Inflammatory macrophage treated with lipopolysaccharide for 4 hours (primary cell): ENCODE data around the gene KLHL5.
A peak's percentile ranks its signal among the peaks of the same experiment; 100 is the strongest.
"Not testable (repeated sequence)": the region's sequence is repeated elsewhere in the genome, so short reads cannot be mapped to it uniquely, and the experiment has no call there.

Experiments used
- DNase-seq: peaks from one replicate; pipeline ENCODE4 v3.0.0-alpha.2; 2020

KLHL5 gene

GRCh38 chr4:39104255-39104654, 42.2 kb downstream of the KLHL5 start:
- no peak for DNase-seq

DNA sequence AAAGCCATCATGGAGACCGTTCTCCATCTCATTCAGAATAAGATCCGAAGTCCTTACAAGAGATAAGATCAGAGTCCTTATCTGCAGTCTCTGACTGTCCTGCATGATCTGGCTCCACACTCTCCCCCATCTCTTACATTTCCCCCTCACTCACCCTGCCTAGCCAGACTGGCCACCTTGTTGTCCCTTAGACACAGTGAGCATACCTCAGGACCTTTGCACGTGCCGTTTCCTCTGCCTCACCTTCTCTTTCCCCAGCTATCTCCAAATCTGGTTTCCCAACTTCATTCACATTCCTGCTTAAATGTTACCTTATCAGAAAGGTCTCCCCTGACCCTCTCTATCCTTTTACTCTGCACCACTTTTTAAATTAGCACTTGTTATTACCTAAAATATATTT, 44.0 kb downstream of the KLHL5 start:
- DNase-seq = no peak

GRCh38 chr4:39114436-39114835, 52.4 kb downstream of the KLHL5 start:
- DNase-seq = no peak

DNA sequence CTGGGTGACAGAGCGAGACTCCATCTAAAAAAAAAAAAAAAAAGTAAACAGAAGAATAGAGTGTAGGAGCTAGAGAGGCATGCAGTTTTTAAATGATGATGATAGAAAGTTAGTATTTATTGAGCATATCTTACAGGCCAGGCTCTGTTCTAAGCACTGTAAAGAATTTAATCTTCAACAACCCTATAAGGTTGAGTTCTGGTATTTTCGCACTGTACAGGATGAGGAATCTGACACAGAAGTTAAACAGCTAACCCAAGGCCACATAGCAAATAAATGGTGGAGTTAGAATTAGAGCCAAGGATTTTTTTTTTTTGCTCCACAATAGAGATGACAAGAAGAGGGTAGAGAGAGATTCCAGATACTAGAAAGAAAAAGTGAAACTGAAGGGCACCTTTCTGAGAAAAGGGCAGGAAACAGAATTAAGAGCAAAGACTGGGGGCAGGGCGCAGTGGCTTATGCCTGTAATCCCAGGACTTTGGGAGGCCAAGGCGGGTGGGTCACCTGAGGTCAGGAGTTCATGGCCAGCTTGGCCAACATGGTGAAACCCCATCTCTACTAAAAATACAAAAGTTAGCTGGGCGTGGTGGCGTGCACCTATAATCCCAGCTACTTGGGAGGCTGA, 56.1 kb downstream of the KLHL5 start:
- no peak for DNase-seq

DNA sequence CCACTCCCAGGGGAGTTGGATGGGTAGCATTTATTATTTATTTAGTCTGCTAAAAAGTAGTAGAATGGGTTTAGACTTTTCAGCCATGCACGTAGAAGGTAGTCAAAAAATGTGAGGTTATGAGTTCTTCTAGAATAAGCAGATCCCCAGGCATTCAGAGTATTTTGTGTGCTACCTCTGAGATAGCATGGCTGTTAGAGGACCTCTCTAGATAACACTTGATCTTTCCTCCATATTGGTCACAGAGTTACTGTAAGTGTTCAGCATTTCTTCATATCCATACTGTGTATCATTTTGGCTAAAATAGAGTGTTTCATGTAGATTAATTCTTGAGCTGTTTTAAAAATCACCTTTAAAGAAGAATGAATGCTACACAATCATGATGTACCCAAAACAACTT, 58.4 kb downstream of the KLHL5 start:
- DNase-seq = no peak

- DNase-seq = no peak
These were observed 63.0 kb downstream of the KLHL5 start for GRCh38 chr4:39124885-39125599.

GRCh38 chr4:39125600-39125985, 63.6 kb downstream of the KLHL5 start:
- DNase-seq = no peak

DNA sequence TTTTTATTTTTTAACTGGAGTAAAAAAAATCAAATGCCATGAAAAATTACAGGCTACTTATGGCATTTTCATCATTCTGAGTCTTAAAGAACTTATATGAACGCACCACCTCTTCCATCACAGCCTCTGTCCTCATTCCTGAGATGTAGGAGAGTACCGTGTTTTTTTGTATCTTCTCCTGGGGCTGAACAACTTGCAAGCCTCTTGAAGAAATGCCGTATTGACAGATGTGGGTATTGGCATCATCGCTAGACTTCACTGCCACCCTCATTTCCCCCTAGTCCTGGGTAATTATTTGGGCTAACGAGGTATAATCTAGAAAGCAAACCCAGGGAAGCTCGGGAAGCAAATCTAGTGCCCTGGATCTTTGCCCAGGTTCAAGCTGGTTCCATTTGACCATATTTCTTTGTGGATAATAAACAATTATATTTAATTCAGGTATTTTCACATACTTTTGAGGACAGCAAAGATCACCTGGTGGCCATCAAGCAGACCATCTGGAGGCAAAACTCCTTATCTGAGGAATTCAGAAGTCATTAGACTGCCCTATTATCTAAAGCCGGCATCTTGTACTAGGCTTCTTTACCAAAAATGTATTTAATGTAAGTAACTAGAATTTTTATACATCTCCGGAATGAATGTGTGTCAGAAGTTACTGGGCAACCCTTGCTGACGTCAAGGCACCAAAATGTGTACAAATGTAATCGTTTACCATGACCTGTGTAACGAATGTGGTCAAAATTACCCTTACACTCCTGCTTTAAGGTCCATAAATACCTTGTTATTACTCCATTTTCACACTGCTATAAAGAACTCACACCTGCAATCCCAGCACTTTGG, 64.4 kb downstream of the KLHL5 start:
- DNase-seq = no peak

DNA sequence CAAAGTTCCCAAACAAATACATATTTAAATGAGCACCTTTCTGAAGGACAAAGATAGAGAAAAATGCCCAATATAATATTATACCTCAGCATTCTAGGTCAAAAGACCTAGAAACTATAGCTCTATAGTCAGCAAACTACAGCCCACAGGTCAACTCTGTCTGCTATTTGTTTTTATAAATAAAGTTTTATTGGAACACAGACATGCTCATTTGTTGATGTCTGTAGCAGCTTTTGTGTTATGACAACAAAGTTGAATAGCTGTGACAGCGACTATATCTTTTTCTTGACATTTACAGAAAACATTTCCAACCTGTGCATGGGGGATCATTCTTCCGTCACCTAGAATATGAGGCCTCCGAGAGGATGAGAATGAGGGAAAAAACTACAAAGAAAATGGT, 71.6 kb downstream of the KLHL5 start:
- DNase-seq = no peak

- no peak for DNase-seq
These were observed 72.8 kb downstream of the KLHL5 start for GRCh38 chr4:39134683-39135306.

DNA sequence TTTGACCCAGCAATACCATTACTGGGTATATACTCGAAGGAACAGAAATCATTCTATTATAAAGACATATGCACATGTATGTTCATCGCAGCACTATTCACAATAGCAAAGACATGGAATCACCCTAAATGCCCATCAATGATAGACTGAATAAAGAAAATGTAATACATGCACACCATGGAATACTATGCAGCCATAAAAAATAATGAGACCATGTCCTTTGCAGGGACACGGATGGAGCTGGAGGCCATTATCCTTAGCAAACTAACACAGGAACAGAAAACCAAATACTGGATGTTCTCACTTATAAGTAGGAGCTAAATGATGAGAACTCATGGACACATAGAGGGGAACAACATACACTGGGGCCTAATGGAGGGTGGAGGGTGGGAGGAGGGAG, 76.2 kb downstream of the KLHL5 start:
- DNase-seq = not testable (repeated sequence)

DNA sequence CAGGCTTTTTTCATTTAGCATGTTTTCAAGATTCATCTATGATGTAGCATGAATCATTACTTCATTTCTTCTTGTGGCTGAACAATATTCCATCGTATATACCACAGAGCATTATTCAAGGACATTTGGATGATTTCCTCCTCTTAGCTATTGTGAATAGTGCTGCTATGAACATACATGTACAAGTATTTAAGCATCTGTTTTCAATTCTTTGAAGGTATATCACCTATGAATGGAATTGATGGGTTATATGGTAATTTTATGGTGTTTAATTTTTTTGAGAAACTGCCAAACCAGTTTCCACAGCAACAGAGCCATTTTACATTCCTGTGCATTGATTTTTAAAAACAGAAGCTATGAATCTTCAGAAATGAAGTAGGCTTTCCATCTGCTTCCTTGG, 84.2 kb downstream of the KLHL5 start:
- DNase-seq = no peak

DNA sequence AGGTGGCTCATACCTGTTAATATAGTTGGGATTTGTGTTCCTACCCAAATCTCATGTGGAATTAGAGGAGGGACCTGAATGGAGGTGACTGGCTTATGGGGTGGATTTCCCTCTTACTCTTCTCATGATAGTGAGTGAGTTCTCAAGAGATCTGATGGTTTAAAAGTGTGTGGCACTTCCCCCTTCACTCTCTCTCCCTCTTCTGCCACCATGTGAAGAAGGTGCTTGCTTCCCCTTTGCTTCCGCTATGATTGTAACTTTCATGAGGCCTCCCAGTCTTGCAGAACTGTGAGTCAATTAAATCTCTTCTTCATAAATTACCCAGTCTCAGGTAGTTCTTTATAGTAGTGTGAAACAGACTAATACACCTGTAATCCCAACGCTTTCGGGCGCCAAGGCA, 92.0 kb downstream of the KLHL5 start:
- DNase-seq = no peak

- DNase-seq = no peak
These were observed 95.5 kb downstream of the KLHL5 start for GRCh38 chr4:39157520-39157919.

GRCh38 chr4:39166177-39166576, 104.1 kb downstream of the KLHL5 start:
- DNase-seq = no peak

DNA sequence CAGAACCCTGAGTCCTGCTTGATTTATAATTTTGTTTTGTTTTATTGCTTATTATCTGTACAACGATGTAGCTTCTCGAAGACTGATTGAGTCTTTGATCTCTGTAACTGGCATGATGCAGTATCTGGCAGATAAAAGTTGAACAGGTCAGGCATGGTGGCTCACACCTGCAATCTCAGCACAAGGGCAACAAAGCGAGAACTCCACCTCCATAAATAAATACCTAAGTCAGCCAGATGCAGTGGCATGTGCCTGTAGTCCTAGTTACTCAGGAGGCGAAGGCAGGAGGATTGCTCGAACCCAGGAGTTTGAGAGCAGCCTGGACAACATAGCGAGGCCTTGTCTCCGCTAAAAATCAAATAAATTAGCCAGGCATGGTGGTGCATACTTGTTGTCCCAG, 104.6 kb downstream of the KLHL5 start:
- no peak for DNase-seq

DNA sequence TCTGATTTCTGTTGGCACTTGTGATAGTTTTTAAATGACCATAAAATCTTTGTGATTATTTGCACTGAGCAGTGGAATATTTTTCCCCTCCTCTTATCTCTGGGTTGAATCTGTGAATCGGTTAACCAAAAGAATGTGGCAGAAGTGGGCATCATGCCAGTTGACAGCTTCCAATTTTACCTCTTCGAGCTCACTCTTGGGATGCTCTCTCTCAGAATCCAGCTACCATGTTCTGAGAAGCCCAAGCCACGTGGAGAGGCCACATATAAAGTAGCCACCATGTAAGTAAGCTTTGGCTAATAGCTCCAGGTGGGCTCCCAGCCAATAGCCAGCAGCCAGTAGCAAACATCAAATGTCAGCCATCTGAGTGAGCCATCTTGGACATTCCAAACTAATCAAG, 107.4 kb downstream of the KLHL5 start:
- DNase-seq = no peak

DNA sequence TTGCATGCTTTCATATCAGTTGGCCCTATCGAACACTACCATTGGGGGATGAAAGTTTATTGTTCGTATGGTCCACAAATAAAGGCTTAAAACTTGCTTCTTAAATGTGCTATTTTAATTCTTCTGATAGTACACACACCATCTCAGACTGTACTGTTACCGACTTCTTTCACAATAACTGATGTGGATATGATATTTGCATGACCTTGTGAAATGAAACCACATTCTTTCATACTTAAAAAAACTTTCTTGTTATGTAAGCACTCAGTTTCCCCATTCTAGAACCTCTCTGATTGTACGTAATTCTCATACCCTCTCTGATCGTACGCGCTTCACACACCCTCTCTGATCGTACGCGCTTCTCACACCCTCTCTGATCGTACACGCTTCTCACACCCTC, 108.3 kb downstream of the KLHL5 start:
- peak; percentile 51 for DNase-seq
